CD4-positive, alpha-beta T cell treated with Interleukin-4 for 4 hours (primary cell): ENCODE data around the gene CD69.
A peak's percentile ranks its signal among the peaks of the same experiment; 100 is the strongest.

ENCODE experiments used
- DNase-seq: peaks from one replicate; pipeline ENCODE4 v3.0.0-alpha.2; 2020

Gene CD69

GRCh38 chr12:9760699-9761418 lies at the start of gene CD69:
Gene CD69, minus strand, starts transcription at chr12:9760901. Its CDS starts 81 bp downstream, at chr12:9760820.
- DNase-seq, result peak; percentile 95

GRCh38 chr12:9809866-9810265 lies 49.2 kb upstream of the CD69 start:
- no peak for DNase-seq

- no peak for DNase-seq
Observed at GRCh38 chr12:9809338-9809737, 48.6 kb upstream of the CD69 start.

- DNase-seq, result no peak
Observed at GRCh38 chr12:9808504-9808903, 47.8 kb upstream of the CD69 start.

GRCh38 chr12:9806714-9807113 lies 46.0 kb upstream of the CD69 start:
- DNase-seq, result no peak

GRCh38 chr12:9805883-9806282 lies 45.2 kb upstream of the CD69 start:
- no peak for DNase-seq

GRCh38 chr12:9799961-9800360 lies 39.3 kb upstream of the CD69 start:
- no peak for DNase-seq

GRCh38 chr12:9797722-9798619 lies 37.3 kb upstream of the CD69 start:
- peak; percentile 83 for DNase-seq

- no peak for DNase-seq
Observed at GRCh38 chr12:9796971-9797370, 36.3 kb upstream of the CD69 start.

- DNase-seq, result peak; percentile 72
Observed at GRCh38 chr12:9796346-9796745, 35.6 kb upstream of the CD69 start.

- no peak for DNase-seq
Observed at GRCh38 chr12:9795945-9796344, 35.2 kb upstream of the CD69 start.

GRCh38 chr12:9794484-9795093 lies 33.9 kb upstream of the CD69 start:
- no peak for DNase-seq

GRCh38 chr12:9793779-9794395 lies 33.2 kb upstream of the CD69 start:
- DNase-seq, result peak; percentile 44

- no peak for DNase-seq
Observed at GRCh38 chr12:9792961-9793617, 32.4 kb upstream of the CD69 start.

GRCh38 chr12:9792185-9792900 lies 31.6 kb upstream of the CD69 start:
- DNase-seq, result no peak

- no peak for DNase-seq
Observed at GRCh38 chr12:9786726-9787717, 26.3 kb upstream of the CD69 start.

- DNase-seq, result no peak
Observed at GRCh38 chr12:9784816-9785215, 24.1 kb upstream of the CD69 start.

GRCh38 chr12:9784326-9784725 lies 23.6 kb upstream of the CD69 start:
- no peak for DNase-seq

- no peak for DNase-seq
Observed at GRCh38 chr12:9782547-9783382, 22.1 kb upstream of the CD69 start.

GRCh38 chr12:9781360-9781759 lies 20.7 kb upstream of the CD69 start:
- no peak for DNase-seq
